AG09319 (cell line): ENCODE results near the gene MSRB1.
"Not testable (repeated sequence)": the region's sequence is repeated elsewhere in the genome, so short reads cannot be mapped to it uniquely, and the experiment has no call there.

Source experiments
- DNase-seq: peaks from one replicate; pipeline ENCODE4 v3.0.0-alpha.2; 2010; ENCODE audit warnings: low read depth; ENCODE audit errors: extremely low read depth
- CTCF ChIP-seq: IDR thresholded peaks from 2 replicates; pipeline ENCODE4 v1.5.1; 2011; ENCODE audit warnings: low read depth, mild to moderate bottlenecking, inconsistent platforms, low read length, moderate library complexity

The MSRB1 gene

GRCh38 chr16:1961651-1962067 is 18.7 kb upstream of the MSRB1 start:
- no peak for DNase-seq
- TF ChIP-seq CTCF: no peak

GRCh38 chr16:1960665-1961630 is 17.9 kb upstream of the MSRB1 start:
- no peak for TF ChIP-seq CTCF
- DNase-seq: no peak

- TF ChIP-seq CTCF: peak; percentile 47
Measured at GRCh38 chr16:1959269-1960039, 16.5 kb upstream of the MSRB1 start, which contains the start of gene NDUFB10. NDUFB10 (plus strand) TSS chr16:1959538; CDS start chr16:1959625, 87 bp downstream.

GRCh38 chr16:1958715-1959268 is 15.8 kb upstream of the MSRB1 start:
- no peak for TF ChIP-seq CTCF
- no peak for DNase-seq

More at GRCh38 chr16:1959269-1960039, 16.5 kb upstream of the MSRB1 start, which contains the start of gene NDUFB10:
- DNase-seq: peak; percentile 76

- not testable (repeated sequence) for DNase-seq
Measured at GRCh38 chr16:1958143-1958491, 15.1 kb upstream of the MSRB1 start.

- not testable (repeated sequence) for DNase-seq
Measured at GRCh38 chr16:1957434-1958142, 14.6 kb upstream of the MSRB1 start.

- TF ChIP-seq CTCF: no peak
- DNase-seq: no peak
Measured at GRCh38 chr16:1953734-1954133, 10.7 kb upstream of the MSRB1 start.
